ENCODE measurements around the gene METTL13.
A peak's percentile ranks its signal among the peaks of the same experiment; 100 is the strongest.

The METTL13 gene

DNA sequence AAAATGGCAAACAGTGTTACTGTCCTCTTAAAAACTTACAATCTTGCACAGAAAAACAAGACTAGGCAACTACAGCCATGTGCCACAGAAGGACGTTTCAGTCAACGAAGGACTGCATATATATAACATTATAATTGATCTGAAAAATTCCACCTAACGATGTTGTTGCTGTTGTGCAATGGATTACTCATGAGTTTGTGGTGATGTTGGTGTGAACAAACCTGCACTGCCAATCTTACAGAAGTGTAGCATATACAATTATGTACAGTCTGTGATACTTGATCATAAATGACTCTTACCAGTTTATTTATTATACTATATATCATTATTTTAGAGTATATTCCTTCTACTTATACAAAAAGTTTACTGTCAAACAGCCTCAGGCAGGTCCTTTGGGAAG is 32.8 kb upstream of the METTL13 start:
- no peaks in the 10 kb centered on the region for H3K27me3 ChIP-seq (replicated peaks)
- no peaks in the 10 kb centered on the region for H3K36me3 ChIP-seq (replicated peaks)
- DNase-seq = no peak
- no peak overlapping the region for H3K27ac ChIP-seq
- TF ChIP-seq, protein P1, sequence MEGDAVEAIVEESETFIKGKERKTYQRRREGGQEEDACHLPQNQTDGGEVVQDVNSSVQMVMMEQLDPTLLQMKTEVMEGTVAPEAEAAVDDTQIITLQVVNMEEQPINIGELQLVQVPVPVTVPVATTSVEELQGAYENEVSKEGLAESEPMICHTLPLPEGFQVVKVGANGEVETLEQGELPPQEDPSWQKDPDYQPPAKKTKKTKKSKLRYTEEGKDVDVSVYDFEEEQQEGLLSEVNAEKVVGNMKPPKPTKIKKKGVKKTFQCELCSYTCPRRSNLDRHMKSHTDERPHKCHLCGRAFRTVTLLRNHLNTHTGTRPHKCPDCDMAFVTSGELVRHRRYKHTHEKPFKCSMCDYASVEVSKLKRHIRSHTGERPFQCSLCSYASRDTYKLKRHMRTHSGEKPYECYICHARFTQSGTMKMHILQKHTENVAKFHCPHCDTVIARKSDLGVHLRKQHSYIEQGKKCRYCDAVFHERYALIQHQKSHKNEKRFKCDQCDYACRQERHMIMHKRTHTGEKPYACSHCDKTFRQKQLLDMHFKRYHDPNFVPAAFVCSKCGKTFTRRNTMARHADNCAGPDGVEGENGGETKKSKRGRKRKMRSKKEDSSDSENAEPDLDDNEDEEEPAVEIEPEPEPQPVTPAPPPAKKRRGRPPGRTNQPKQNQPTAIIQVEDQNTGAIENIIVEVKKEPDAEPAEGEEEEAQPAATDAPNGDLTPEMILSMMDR (IDR thresholded peaks at IDR 0.05; ENCODE audit: low read depth, low read length, missing control alignments) = no peak
- in situ Hi-C loops (cut with HindIII; ENCODE audit: low pct_ligation_motif_present, low sequenced_read_pairs) = no loop called here
- no peak overlapping the region for H3K4me3 ChIP-seq (ENCODE audit: low read depth, low read length)

DNA sequence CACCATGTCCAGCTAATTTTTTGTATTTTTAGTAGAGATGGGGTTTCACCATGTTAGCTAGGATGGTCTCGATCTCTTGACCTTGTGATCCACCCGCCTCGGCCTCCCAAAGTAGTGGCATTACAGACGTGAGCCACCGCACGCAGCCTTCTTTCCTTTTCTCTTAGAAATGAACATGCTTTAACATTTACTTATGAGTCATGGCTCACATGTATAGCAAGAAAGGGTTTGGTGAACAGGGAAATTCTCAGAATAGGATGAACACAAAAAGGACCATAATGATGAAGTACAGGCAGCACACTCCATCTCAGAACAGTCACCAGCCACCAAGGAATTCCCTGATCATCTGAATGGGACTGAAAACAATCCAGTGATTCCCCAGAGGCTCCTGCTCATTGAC is 30.2 kb upstream of the METTL13 start:
- Histone ChIP-seq H3K27ac (no peak overlapping the region), H3K36me3 (replicated peaks) (no peaks in the 10 kb centered on the region), H3K4me3 (ENCODE audit: low read depth, low read length) (no peak overlapping the region), H3K27me3 (replicated peaks) (no peaks in the 10 kb centered on the region)
- in situ Hi-C loops (cut with HindIII; ENCODE audit: low pct_ligation_motif_present, low sequenced_read_pairs) = no loop called here
- TF ChIP-seq, protein P1 (IDR thresholded peaks at IDR 0.05; ENCODE audit: low read depth, low read length, missing control alignments) = no peak
- DNase-seq = no peak

DNA sequence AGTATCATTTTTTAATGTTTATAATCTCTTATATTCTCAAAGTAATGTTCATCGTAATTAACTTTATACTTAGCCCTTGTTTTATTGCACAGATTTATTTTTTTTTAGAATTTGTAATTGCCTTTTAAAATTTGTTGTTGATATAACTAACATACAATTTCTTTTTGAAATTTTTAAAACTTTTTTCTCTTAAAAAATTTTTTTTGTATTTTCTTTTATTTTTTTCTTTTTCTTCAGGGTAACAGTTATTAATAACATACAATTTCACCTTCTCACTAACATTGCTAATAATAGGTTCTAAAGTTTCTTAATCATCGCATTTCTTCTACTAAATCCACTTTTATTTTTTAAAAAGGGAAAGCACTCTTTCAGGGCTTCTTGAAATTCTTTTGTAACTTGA is 28.3 kb upstream of the METTL13 start:
- in situ Hi-C loops (cut with HindIII; ENCODE audit: low pct_ligation_motif_present, low sequenced_read_pairs) = no loop called here
- DNase-seq = no peak
- Histone ChIP-seq H3K27ac (no peak overlapping the region), H3K27me3 (replicated peaks) (no peaks in the 10 kb centered on the region), H3K4me3 (ENCODE audit: low read depth, low read length) (no peak overlapping the region), H3K36me3 (replicated peaks) (no peaks in the 10 kb centered on the region)
- TF ChIP-seq, protein P1 (IDR thresholded peaks at IDR 0.05; ENCODE audit: low read depth, low read length, missing control alignments) = no peak

DNA sequence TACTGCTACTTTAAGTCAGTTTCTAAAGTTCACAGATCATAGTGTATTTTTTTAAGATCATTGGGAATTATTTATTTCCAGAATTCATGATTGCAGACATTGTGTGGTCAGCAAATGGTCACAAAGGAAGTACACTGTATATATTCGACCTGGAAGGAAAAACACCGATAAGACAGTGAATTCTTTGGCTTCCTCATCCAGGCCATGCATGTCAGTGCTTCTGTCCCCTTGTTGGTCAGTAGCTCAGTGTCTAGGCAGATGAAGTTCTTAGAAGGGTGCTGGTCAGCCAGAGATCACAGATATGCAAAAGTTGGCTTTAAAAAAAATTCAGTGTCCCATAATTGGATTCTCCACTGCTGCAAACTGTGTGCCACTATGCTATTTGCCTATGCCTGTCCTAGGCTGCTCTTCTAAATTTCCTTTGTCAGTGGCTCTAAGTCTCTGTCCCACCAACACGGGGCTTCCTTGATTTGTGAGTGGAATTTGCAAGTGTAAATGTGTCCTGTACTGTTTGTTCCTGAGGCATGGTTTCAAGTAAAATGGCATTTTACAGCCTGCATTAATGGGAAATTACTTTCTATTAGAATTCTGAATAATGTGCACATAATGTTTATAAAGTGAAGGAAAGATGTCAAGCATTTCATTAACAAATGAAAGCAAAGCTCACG is 27.6 kb upstream of the METTL13 start:
- DNase-seq = no peak
- H3K27ac ChIP-seq = no peak overlapping the region
- in situ Hi-C loops (cut with HindIII; ENCODE audit: low pct_ligation_motif_present, low sequenced_read_pairs) = no loop called here
- no peaks in the 10 kb centered on the region for H3K36me3 ChIP-seq (replicated peaks)
- no peaks in the 10 kb centered on the region for H3K27me3 ChIP-seq (replicated peaks)
- H3K4me3 ChIP-seq (ENCODE audit: low read depth, low read length) = no peak overlapping the region
- TF ChIP-seq, protein P1 (IDR thresholded peaks at IDR 0.05; ENCODE audit: low read depth, low read length, missing control alignments) = no peak

DNA sequence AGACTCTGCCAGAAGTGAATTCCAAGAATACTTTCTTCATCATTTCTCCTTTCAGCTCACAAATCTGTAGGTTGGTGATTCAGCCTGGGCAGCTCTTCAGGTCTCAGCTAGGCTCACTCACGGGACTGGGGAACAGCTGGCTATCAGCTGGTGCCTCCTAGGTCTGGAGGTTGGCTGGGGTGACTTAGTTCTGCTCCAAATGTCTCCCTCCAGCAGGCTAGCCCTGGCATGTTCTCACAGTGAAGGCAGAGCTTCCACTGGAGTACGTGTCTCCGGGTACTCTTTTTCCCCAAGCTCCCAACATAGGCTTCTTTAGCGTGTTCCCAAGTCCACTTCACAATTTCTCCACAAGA is 27.1 kb upstream of the METTL13 start:
- H3K36me3 ChIP-seq (replicated peaks) = no peaks in the 10 kb centered on the region
- in situ Hi-C loops (cut with HindIII; ENCODE audit: low pct_ligation_motif_present, low sequenced_read_pairs) = no loop called here
- H3K27me3 ChIP-seq (replicated peaks) = no peaks in the 10 kb centered on the region
- TF ChIP-seq, protein P1 (IDR thresholded peaks at IDR 0.05; ENCODE audit: low read depth, low read length, missing control alignments) = no peak
- no peak overlapping the region for H3K27ac ChIP-seq
- no peak overlapping the region for H3K4me3 ChIP-seq (ENCODE audit: low read depth, low read length)
- peak; percentile 1 for DNase-seq

DNA sequence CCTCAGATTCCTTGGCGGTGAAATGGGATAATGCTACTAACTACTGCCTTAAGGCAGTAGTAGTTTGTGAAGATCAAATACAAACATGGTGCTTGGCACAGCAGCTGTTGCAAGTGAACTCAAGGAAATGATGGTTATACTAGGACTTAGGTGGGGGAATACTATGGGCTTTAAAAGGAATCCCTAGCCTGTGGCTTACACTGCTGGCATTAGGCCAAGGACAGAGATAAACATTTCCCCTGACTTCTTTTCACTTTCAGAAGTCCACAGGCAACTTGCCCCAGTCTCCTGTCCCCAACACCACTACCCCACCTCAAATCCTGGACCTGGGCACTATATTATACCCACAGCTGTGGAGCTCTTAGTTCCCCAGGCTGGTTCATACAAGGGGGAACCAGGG is 26.5 kb upstream of the METTL13 start:
- TF ChIP-seq, protein P1 (IDR thresholded peaks at IDR 0.05; ENCODE audit: low read depth, low read length, missing control alignments) = no peak
- in situ Hi-C loops (cut with HindIII; ENCODE audit: low pct_ligation_motif_present, low sequenced_read_pairs) = no loop called here
- DNase-seq = peak; percentile 3
- no peaks in the 10 kb centered on the region for H3K27me3 ChIP-seq (replicated peaks)
- no peak overlapping the region for H3K4me3 ChIP-seq (ENCODE audit: low read depth, low read length)
- H3K36me3 ChIP-seq (replicated peaks) = no peaks in the 10 kb centered on the region
- no peak overlapping the region for H3K27ac ChIP-seq

Data from brain microvascular endothelial cell (primary cell).